ENCODE measurements around the gene ZACN. TPM values are rescaled to one million over a fixed set of nuclear protein-coding genes. Genes with fewer than 3 reads are reported as not detected.

The ZACN gene
- total RNA-seq, result not detected in 2 replicates

GRCh38 chr17:76078860-76079534 is at the start of gene ZACN:
Gene ZACN (plus strand): TSS chr17:76079182. CDS start chr17:76079265, 83 bp downstream.
- H2AFZ ChIP-seq (ENCODE audit: low read length), result no peak within 1 kb of the TSS
- no peaks in the 10 kb centered on the region for H3K79me2 ChIP-seq (ENCODE audit: insufficient read depth, low read length)
- peaks cover 60% of the 10 kb centered on the region for H3K27me3 ChIP-seq (ENCODE audit: insufficient read depth, low read length)
- peaks cover 7% of the 10 kb centered on the region for H4K20me1 ChIP-seq (ENCODE audit: insufficient read depth, low read length)
- DNase-seq (ENCODE audit: insufficient read length, low spot score, missing footprints), result peak; percentile 38
- H3K4me3 ChIP-seq (ENCODE audit: insufficient read depth, low read length), result no peak within 1 kb of the TSS
- peaks cover 3% of the 10 kb centered on the region for H3K36me3 ChIP-seq (ENCODE audit: insufficient read depth, low read length)
- H3K27ac ChIP-seq (ENCODE audit: low read depth, low read length), result no peak within 1 kb of the TSS
- no peaks in the 10 kb centered on the region for H3K4me1 ChIP-seq (ENCODE audit: insufficient read depth, low read length)
- H3K9me3 ChIP-seq (ENCODE audit: low read depth, low read length), result no peaks in the 10 kb centered on the region
- H3K4me2 ChIP-seq (ENCODE audit: insufficient read depth, low read length), result no peak within 1 kb of the TSS
- no peak for TF ChIP-seq CTCF (IDR thresholded peaks at IDR 0.05; ENCODE audit: extremely low read depth, low read depth, low read length)

- H3K4me3 ChIP-seq (ENCODE audit: insufficient read depth, low read length), result no peak overlapping the region
- H4K20me1 ChIP-seq (ENCODE audit: insufficient read depth, low read length), result no peaks in the 10 kb centered on the region
- no peaks in the 10 kb centered on the region for H3K36me3 ChIP-seq (ENCODE audit: insufficient read depth, low read length)
- no peaks in the 10 kb centered on the region for H3K27me3 ChIP-seq (ENCODE audit: insufficient read depth, low read length)
- H3K4me2 ChIP-seq (ENCODE audit: insufficient read depth, low read length), result no peak overlapping the region
- no peaks in the 10 kb centered on the region for H3K9me3 ChIP-seq (ENCODE audit: low read depth, low read length)
- no peaks in the 10 kb centered on the region for H3K4me1 ChIP-seq (ENCODE audit: insufficient read depth, low read length)
- no peaks in the 10 kb centered on the region for H3K79me2 ChIP-seq (ENCODE audit: insufficient read depth, low read length)
- peak; percentile 68 for DNase-seq (ENCODE audit: insufficient read length, low spot score, missing footprints)
- H3K27ac ChIP-seq (ENCODE audit: low read depth, low read length), result no peak overlapping the region
- H2AFZ ChIP-seq (ENCODE audit: low read length), result no peak overlapping the region
- peak; percentile 18 for TF ChIP-seq CTCF (IDR thresholded peaks at IDR 0.05; ENCODE audit: extremely low read depth, low read depth, low read length)
Observed at GRCh38 chr17:76032073-76032779, 46.8 kb upstream of the ZACN start.

GRCh38 chr17:76032780-76033108 is 46.2 kb upstream of the ZACN start:
- Histone ChIP-seq H3K79me2 (ENCODE audit: insufficient read depth, low read length) (no peaks in the 10 kb centered on the region), H4K20me1 (ENCODE audit: insufficient read depth, low read length) (no peaks in the 10 kb centered on the region), H3K27ac (ENCODE audit: low read depth, low read length) (no peak overlapping the region), H3K4me1 (ENCODE audit: insufficient read depth, low read length) (no peaks in the 10 kb centered on the region), H3K4me3 (ENCODE audit: insufficient read depth, low read length) (no peak overlapping the region), H3K36me3 (ENCODE audit: insufficient read depth, low read length) (no peaks in the 10 kb centered on the region), H2AFZ (ENCODE audit: low read length) (no peak overlapping the region), H3K4me2 (ENCODE audit: insufficient read depth, low read length) (no peak overlapping the region), H3K9me3 (ENCODE audit: low read depth, low read length) (no peaks in the 10 kb centered on the region), H3K27me3 (ENCODE audit: insufficient read depth, low read length) (no peaks in the 10 kb centered on the region)
- no peak for TF ChIP-seq CTCF (IDR thresholded peaks at IDR 0.05; ENCODE audit: extremely low read depth, low read depth, low read length)
- DNase-seq (ENCODE audit: insufficient read length, low spot score, missing footprints), result peak; percentile 46

- DNase-seq (ENCODE audit: insufficient read length, low spot score, missing footprints), result peak; percentile 46
- Histone ChIP-seq H3K27me3 (ENCODE audit: insufficient read depth, low read length) (no peaks in the 10 kb centered on the region), H3K79me2 (ENCODE audit: insufficient read depth, low read length) (no peaks in the 10 kb centered on the region), H3K4me3 (ENCODE audit: insufficient read depth, low read length) (no peak overlapping the region), H3K27ac (ENCODE audit: low read depth, low read length) (no peak overlapping the region), H4K20me1 (ENCODE audit: insufficient read depth, low read length) (no peaks in the 10 kb centered on the region), H3K4me1 (ENCODE audit: insufficient read depth, low read length) (no peaks in the 10 kb centered on the region), H3K4me2 (ENCODE audit: insufficient read depth, low read length) (no peak overlapping the region), H3K36me3 (ENCODE audit: insufficient read depth, low read length) (no peaks in the 10 kb centered on the region), H3K9me3 (ENCODE audit: low read depth, low read length) (no peaks in the 10 kb centered on the region), H2AFZ (ENCODE audit: low read length) (no peak overlapping the region)
- no peak for TF ChIP-seq CTCF (IDR thresholded peaks at IDR 0.05; ENCODE audit: extremely low read depth, low read depth, low read length)
Observed at GRCh38 chr17:76033139-76033538, 45.8 kb upstream of the ZACN start.

All from osteoblast (primary cell).